Vagina (tissue), 2 donors: ENCODE measurements around the gene FOSL1. TPM values are rescaled to one million over a fixed set of nuclear protein-coding genes. Genes with fewer than 3 reads are reported as not detected.

Experiments used
- DNase-seq, 2 donors: peaks; one replicate each; pipeline ENCODE4 v3.0.0-alpha.2; 2017; ENCODE audit errors: extremely low spot score in 2 of 2
- H3K27ac ChIP-seq: fragments of 200-600 bp; sonication (generic); one replicate; pipeline ENCODE4 v1.5.1; 2019
- H3K27me3 ChIP-seq: fragments of 200-600 bp; sonication (generic); one replicate; pipeline ENCODE4 v1.5.1; 2019
- H3K36me3 ChIP-seq, 2 donors: fragments of 200-600 bp; sonication (generic); one replicate each; pipeline ENCODE4 v1.5.1; 2017 to 2019
- H3K4me1 ChIP-seq: fragments of 200-600 bp; sonication (generic); one replicate; pipeline ENCODE4 v1.5.1; 2019
- H3K4me3 ChIP-seq, 2 donors: fragments of 200-600 bp; sonication (generic); 1 replicate in 1 of 2; 2 replicates in 1 of 2; pipeline ENCODE4 v1.5.1; 2016 to 2019
- H3K9me3 ChIP-seq: fragments of 200-600 bp; sonication (generic); one replicate; pipeline ENCODE4 v1.5.1; 2019
- POLR2A ChIP-seq, 2 donors: fragments of 450-650 bp; IDR thresholded peaks; one replicate each; pipeline ENCODE4 v1.6.1; 2017; ENCODE audit warnings: antibody characterized with exemption in 2 of 2, mild to moderate bottlenecking in 2 of 2, moderate library complexity in 2 of 2
- POLR2AphosphoS5 ChIP-seq, 2 donors: sonication (generic); formaldehyde crosslinking; IDR thresholded peaks; one replicate each; pipeline ENCODE4 v1.9.0; 2017; ENCODE audit warnings: antibody characterized with exemption in 2 of 2, mild to moderate bottlenecking in 2 of 2, low read depth in 1 of 2; ENCODE audit not compliant: insufficient read depth in 1 of 2
- intact Hi-C: fragments of 100-400 bp; cut with DNase I; formaldehyde crosslinking; loops from one replicate; pipeline ENCODE4 v1.15.1; 2023
- total RNA-seq: library from RNA; depleted of rRNA; stranded (reverse); fragments of >200 nt; gene quantifications from one replicate; pipeline ENCODE4 v1.2.3, GENCODE V29; 2016
- TF ChIP-seq, protein P1 (sequence below), 3 experiments: fragments of 450-650 bp in 2 of 3; fragments of 200-600 bp in 1 of 3; sonication (generic) in 1 of 3; IDR thresholded peaks; one replicate each; pipeline ENCODE4 v1.5.1; 2017 to 2019; ENCODE audit warnings: antibody characterized with exemption in 3 of 3, mild to moderate bottlenecking in 2 of 3, moderate library complexity in 2 of 3

Gene FOSL1
- total RNA-seq, 1 donor from 2014 or later = 20.9 TPM

DNA sequence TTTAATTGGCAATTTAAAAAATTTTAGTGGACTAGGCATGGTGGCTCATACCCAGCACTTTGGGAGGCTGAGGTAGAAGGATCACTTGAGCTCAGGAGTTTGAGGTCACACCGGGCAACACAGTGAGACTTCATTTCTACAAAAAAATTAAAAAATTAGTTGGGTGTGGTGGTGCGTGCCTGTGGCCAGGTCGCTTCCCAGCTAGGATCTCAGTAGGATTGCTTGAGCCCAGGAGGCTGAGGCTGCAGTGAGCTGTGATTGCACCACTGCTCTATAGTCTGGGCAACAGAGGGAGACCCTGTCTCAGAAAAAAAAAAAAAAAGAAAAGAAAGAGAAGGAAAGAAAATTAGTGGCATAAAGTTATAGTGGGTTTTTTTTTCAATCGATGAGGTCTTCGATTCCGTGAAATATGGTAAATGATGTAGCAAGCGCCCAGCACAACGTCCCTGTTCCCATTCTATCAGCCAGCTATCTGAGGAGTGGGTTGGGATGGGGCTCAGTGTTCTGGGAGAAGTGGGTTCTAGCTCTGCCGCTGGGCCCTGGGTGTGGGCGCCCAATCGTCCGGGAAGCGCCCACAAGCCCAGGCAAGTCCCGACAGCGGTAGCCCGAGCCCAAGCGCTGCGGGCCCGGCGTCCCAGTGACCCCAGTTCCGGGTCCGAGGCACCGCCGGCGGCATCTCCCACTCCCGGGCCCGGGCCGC, 1.4 kb downstream of the FOSL1 start:
- intact Hi-C loops = no loop called here
- Histone ChIP-seq H3K9me3 (no peaks in the 10 kb centered on the region), H3K4me1 (peaks cover 22% of the 10 kb centered on the region), H3K27me3 (no peaks in the 10 kb centered on the region), H3K36me3 (no peaks in the 10 kb centered on the region), H3K27ac (peak overlapping the region; percentile 69), H3K4me3 (peak overlapping the region; percentile 55 to 56)
- DNase-seq = no peak
- TF ChIP-seq POLR2AphosphoS5 (IDR thresholded peaks at IDR 0.05; ENCODE audit: insufficient read depth in 1 of 2, low read depth in 1 of 2) (no peak), POLR2A (IDR thresholded peaks at IDR 0.05) (no peak)
- TF ChIP-seq, protein P1, sequence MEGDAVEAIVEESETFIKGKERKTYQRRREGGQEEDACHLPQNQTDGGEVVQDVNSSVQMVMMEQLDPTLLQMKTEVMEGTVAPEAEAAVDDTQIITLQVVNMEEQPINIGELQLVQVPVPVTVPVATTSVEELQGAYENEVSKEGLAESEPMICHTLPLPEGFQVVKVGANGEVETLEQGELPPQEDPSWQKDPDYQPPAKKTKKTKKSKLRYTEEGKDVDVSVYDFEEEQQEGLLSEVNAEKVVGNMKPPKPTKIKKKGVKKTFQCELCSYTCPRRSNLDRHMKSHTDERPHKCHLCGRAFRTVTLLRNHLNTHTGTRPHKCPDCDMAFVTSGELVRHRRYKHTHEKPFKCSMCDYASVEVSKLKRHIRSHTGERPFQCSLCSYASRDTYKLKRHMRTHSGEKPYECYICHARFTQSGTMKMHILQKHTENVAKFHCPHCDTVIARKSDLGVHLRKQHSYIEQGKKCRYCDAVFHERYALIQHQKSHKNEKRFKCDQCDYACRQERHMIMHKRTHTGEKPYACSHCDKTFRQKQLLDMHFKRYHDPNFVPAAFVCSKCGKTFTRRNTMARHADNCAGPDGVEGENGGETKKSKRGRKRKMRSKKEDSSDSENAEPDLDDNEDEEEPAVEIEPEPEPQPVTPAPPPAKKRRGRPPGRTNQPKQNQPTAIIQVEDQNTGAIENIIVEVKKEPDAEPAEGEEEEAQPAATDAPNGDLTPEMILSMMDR (IDR thresholded peaks at IDR 0.05) = no peak

GRCh38 chr11:65897020-65897471, 3.1 kb downstream of the FOSL1 start:
- Histone ChIP-seq H3K4me3 (no peak overlapping the region), H3K4me1 (peaks cover 40% of the 10 kb centered on the region), H3K27me3 (no peaks in the 10 kb centered on the region), H3K27ac (no peak overlapping the region), H3K9me3 (no peaks in the 10 kb centered on the region), H3K36me3 (no peaks in the 10 kb centered on the region)
- intact Hi-C loops = no loop called here
- no peak for DNase-seq
- TF ChIP-seq POLR2A (IDR thresholded peaks at IDR 0.05) (no peak), POLR2AphosphoS5 (IDR thresholded peaks at IDR 0.05; ENCODE audit: insufficient read depth in 1 of 2, low read depth in 1 of 2) (no peak)
- TF ChIP-seq, protein P1 (IDR thresholded peaks at IDR 0.05) = no peak

DNA sequence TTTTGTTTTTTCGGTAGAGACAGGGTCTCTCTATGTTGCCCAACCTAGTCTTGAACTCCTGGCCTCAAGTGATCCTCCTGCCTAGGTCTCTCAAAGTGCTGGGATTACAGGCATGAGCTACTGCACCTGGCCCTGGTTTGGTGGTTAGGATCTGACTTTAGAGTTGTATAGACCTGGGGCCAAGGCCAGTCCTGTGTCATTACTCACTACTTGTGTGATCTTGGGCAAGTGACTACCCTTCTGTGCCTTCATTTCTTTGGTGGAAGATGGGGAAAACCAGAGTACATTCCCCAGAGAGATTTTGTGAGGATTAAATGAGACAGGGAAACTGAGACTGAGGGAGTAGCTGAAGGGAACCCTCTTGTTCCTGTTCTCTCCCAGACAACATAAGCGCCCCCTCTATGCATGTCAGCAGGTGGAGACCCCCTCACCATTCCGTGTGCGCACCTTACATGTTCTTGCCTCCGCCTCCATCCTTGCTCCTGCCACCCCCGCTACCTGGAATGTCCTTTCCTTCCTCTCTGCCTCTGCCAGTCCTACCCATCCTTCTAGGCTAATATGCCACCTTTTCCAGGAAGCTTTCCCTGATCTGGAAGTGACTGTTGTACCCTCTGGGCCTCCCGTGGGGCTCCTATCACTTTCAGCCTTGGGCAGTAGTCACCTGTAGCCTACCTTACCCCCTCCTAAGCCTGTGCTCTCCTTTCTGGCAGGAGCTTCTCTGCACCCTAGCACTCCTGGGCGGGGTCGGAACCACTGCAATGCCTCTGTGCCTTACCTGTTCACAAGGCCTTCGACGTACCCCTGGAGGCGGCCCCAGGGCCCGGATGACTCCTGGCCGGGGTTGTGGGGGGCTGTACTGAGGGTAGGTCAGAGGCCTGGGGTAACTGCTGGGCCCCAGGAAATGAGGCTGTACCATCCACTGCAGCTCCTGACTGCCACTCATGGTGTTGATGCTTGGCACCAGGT, 3.9 kb downstream of the FOSL1 start:
- no peaks in the 10 kb centered on the region for H3K36me3 ChIP-seq
- peaks cover 47% of the 10 kb centered on the region for H3K4me1 ChIP-seq
- intact Hi-C loops = no loop called here
- no peak overlapping the region for H3K27ac ChIP-seq
- no peak for DNase-seq
- no peaks in the 10 kb centered on the region for H3K27me3 ChIP-seq
- H3K9me3 ChIP-seq = no peaks in the 10 kb centered on the region
- TF ChIP-seq, protein P1 (IDR thresholded peaks at IDR 0.05) = no peak
- TF ChIP-seq POLR2AphosphoS5 (IDR thresholded peaks at IDR 0.05; ENCODE audit: insufficient read depth in 1 of 2, low read depth in 1 of 2) = no peak
- no peak for TF ChIP-seq POLR2A (IDR thresholded peaks at IDR 0.05)
- no peak overlapping the region for H3K4me3 ChIP-seq

- Histone ChIP-seq H3K9me3 (no peaks in the 10 kb centered on the region), H3K4me1 (peaks cover 52% of the 10 kb centered on the region), H3K27ac (no peak overlapping the region), H3K4me3 (no peak overlapping the region), H3K36me3 (no peaks in the 10 kb centered on the region), H3K27me3 (no peaks in the 10 kb centered on the region)
- intact Hi-C loops = no loop called here
- DNase-seq = no peak
- no peak for TF ChIP-seq POLR2A (IDR thresholded peaks at IDR 0.05)
- TF ChIP-seq, protein P1 (IDR thresholded peaks at IDR 0.05) = no peak
- TF ChIP-seq POLR2AphosphoS5 (IDR thresholded peaks at IDR 0.05; ENCODE audit: insufficient read depth in 1 of 2, low read depth in 1 of 2) = no peak
Measured at GRCh38 chr11:65895482-65895981, 4.7 kb downstream of the FOSL1 start.
